Small intestine (tissue), 7 donors: ENCODE measurements around the gene FLT3. TPM values are rescaled to one million over a fixed set of nuclear protein-coding genes. Genes with fewer than 3 reads are reported as not detected.
A peak's percentile ranks its signal among the peaks of the same experiment; 100 is the strongest.

Source experiments
- DNase-seq, 2 donors: peaks; one replicate each; pipeline versions ENCODE4 v3.0.0 to v3.0.0-alpha.2; 2013
- FAIRE-seq: peaks from 2 replicates; lab custom pipeline; 2012; peaks lifted over from hg19 to GRCh38; lab: Jason Lieb, UNC
- H3K27ac ChIP-seq, 3 donors: one replicate each; pipeline ENCODE4 v1.5.1; 2013; ENCODE audit warnings: low read length in 2 of 3, mild to moderate bottlenecking in 2 of 3, control low read depth in 1 of 3, inconsistent platforms in 1 of 3, low read depth in 1 of 3, moderate library complexity in 1 of 3
- H3K27me3 ChIP-seq, 3 donors: one replicate each; pipeline ENCODE4 v1.6.1; 2013; ENCODE audit warnings: low read length in 3 of 3, inconsistent platforms in 1 of 3; ENCODE audit not compliant: control insufficient read depth in 3 of 3, insufficient read depth in 3 of 3
- H3K36me3 ChIP-seq, 3 donors: one replicate each; pipeline ENCODE4 v1.6.1; 2013; ENCODE audit warnings: low read length in 3 of 3, inconsistent platforms in 1 of 3, low read depth in 1 of 3, mild to moderate bottlenecking in 1 of 3, moderate library complexity in 1 of 3; ENCODE audit not compliant: control insufficient read depth in 3 of 3, insufficient read depth in 2 of 3
- H3K4me1 ChIP-seq, 3 donors: one replicate each; pipeline ENCODE4 v1.6.1; 2013; ENCODE audit warnings: low read length in 2 of 3, inconsistent platforms in 1 of 3, low read depth in 1 of 3, mild to moderate bottlenecking in 1 of 3, moderate library complexity in 1 of 3; ENCODE audit not compliant: control insufficient read depth in 3 of 3, insufficient read depth in 2 of 3
- H3K4me3 ChIP-seq, 3 donors: one replicate each; pipeline ENCODE4 v1.5.1; 2013; ENCODE audit warnings: low read length in 3 of 3, control low read depth in 1 of 3, inconsistent platforms in 1 of 3, low read depth in 1 of 3, mild to moderate bottlenecking in 1 of 3, moderate library complexity in 1 of 3
- H3K9me3 ChIP-seq, 2 donors: one replicate each; pipeline ENCODE4 v1.6.1; 2013; ENCODE audit warnings: low read depth in 1 of 2, low read length in 1 of 2; ENCODE audit not compliant: control insufficient read depth in 2 of 2, insufficient read depth in 1 of 2
- WGBS, 3 donors: extraction: QIAGEN DNeasy Blood & Tissue Kit; methylation state at CpG; one replicate each; pipeline ENCODE4 v1.1.7; 2013; 5-methylcytosine and 5-hydroxymethylcytosine counted together
- polyA plus RNA-seq, 4 donors: library from polyadenylated mRNA; stranded (reverse) in 3 of 4; unstranded in 1 of 4; fragments of 200-250 nt in 3 of 4; fragments of 120-200 nt in 1 of 4; gene quantifications; one replicate each; pipeline versions ENCODE4 v1.2.1 to v1.2.3, GENCODE V29; 2013
- donor health status: healthy with polysubstance abuse.
- donor health status: control.
- donor health status: control.
- donor health status: Bipolar disorder and iron deficiency.
- donor health status: healthy.

FLT3 gene
- polyA plus RNA-seq, 4 donors = 0.19 to 0.83 (median 0.27) TPM; not detected in 1

- no peaks in the 10 kb centered on the region for H3K4me1 ChIP-seq
These were observed 53.4 kb downstream of the FLT3 start for GRCh38 chr13:28046981-28047380.

DNA sequence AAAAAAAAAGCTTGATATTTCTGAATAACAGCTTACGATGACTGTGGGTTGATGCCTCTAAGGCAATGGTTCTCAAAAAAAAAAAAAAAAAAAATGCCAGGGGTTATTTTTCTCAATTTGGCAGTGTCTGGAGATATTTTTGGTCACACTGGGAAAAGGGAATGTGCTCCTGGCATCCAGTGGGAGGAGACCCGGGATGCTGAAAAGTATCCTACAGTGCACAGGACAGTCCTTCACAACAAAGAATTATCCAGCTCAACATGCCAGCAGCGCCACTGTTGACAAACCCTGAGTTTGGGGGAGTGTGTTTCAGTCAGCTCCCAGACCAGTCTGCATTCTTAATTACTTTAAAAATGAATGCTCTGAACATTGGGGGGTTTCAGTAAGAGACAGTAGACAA lies 54.5 kb downstream of the FLT3 start:
- WGBS, 3 donors = 68 to 77% (median 73%) methylated on average over 3 of the region's 3 CpGs
- FAIRE-seq (no peak), DNase-seq (no peak)
- H3K9me3 ChIP-seq = no peaks in the 10 kb centered on the region
- peaks cover 0 to 3% (median 0%) of the 10 kb centered on the region in 3 donors for H3K27me3 ChIP-seq
- H3K36me3 ChIP-seq = no peaks in the 10 kb centered on the region
- H3K4me1 ChIP-seq = no peaks in the 10 kb centered on the region
- no peak overlapping the region for H3K4me3 ChIP-seq
- no peak overlapping the region for H3K27ac ChIP-seq

More at GRCh38 chr13:28046981-28047380, 53.4 kb downstream of the FLT3 start:
- Histone ChIP-seq H3K27me3 (peaks cover 0 to 3% (median 0%) of the 10 kb centered on the region in 3 donors), H3K9me3 (no peaks in the 10 kb centered on the region), H3K36me3 (no peaks in the 10 kb centered on the region), H3K27ac (no peak overlapping the region), H3K4me3 (no peak overlapping the region)
- DNase-seq = no peak
- no peak for FAIRE-seq
- WGBS, 3 donors = 63 to 72% (median 68%) methylated on average over 4 of the region's 4 CpGs

DNA sequence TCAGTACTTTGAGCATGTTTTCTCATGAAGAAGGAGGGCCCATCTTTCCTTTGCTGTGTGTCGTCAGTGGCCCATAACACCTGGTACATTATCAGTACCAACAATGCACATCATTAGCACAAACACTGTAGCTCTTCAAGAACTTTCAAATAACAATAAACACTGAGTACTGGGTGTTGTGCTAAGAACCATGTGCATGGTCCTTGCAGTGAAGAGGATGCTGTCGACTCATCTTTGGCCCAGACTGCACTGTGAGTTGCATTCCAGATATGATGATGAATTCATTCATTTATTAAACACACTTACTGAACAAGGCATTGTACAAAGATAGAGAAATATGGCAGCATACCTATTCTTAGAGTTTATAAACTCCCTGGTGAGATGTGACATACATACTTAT lies 55.8 kb downstream of the FLT3 start:
- Histone ChIP-seq H3K4me3 (no peak overlapping the region), H3K9me3 (no peaks in the 10 kb centered on the region), H3K4me1 (no peaks in the 10 kb centered on the region), H3K27ac (no peak overlapping the region), H3K36me3 (no peaks in the 10 kb centered on the region), H3K27me3 (peaks cover 0 to 3% (median 0%) of the 10 kb centered on the region in 3 donors)
- FAIRE-seq = no peak
- DNase-seq = no peak
- 84 to 86% (median 86%) methylated on average over 2 of the region's 2 CpGs for WGBS, 3 donors

DNA sequence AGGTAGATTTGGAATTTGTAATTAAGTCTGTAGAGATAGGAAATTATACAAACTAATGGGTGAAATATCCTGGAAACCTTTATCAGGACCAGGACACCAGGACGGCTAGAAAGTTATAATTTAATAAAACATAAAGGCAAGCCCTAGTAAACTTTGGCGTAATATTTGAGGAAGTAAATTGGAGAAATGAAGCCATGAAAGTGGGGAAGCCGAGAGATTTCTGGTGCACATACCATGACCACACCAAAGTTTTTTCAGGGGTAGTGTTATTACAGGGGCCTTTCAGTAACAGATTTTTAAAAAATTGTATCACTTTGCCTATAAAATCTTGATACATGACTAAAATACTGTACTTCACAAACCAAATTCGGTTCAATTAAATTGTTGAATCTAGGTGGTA lies 57.2 kb downstream of the FLT3 start:
- H3K9me3 ChIP-seq = no peaks in the 10 kb centered on the region
- no peak for FAIRE-seq
- no peaks in the 10 kb centered on the region for H3K36me3 ChIP-seq
- DNase-seq = no peak
- H3K27ac ChIP-seq = no peak overlapping the region
- WGBS, 3 donors = 69 to 78% (median 70%) methylated on average over 4 of the region's 4 CpGs
- no peaks in the 10 kb centered on the region for H3K4me1 ChIP-seq
- no peak overlapping the region for H3K4me3 ChIP-seq
- H3K27me3 ChIP-seq = peaks cover 0 to 2% (median 0%) of the 10 kb centered on the region in 3 donors

DNA sequence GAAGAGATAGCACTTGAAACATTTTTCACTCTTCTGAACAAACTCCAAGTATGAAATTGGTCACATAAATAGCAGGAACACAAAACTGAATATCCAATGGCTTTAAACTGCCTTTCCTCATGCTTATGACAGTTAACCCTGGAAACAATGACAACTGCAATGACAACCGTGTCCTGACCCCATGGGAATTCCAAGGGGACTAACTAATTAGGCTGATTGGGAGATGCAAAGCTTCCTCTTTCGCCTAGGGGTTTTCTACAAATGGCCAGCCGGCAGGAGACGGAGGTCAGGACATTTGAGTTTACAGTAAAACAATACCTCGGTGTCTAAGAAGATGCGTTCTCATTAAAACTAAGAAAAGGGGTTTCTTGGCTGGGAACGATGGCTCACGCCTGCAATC lies 58.9 kb downstream of the FLT3 start:
- no peaks in the 10 kb centered on the region for H3K9me3 ChIP-seq

DNA sequence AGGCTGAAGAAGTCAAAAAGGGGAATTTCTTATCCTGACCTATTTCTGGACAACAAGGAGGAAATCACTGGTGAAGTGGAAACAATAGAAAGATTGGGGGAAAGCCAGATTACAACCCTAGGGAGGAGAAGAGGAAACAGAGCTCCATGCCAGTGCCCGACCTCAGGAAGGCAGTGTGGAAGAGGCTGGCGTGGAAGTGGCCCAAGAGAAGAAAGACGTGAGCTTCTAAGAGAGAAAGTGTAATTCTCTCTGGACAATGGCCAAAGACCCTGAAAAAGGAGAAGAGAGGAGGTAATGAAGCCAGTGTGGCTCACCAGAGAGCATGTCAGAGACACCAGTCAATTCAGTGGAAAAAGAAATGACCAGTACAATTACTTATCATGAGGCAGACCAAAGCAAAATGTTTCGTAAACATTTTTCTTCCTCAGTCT lies 59.3 kb downstream of the FLT3 start:
- Histone ChIP-seq H3K36me3 (no peaks in the 10 kb centered on the region), H3K9me3 (no peaks in the 10 kb centered on the region), H3K27ac (no peak overlapping the region), H3K4me3 (no peak overlapping the region), H3K4me1 (no peaks in the 10 kb centered on the region), H3K27me3 (peaks cover 0 to 2% (median 2%) of the 10 kb centered on the region in 3 donors)
- 56 to 78% (median 67%) methylated on average over 4 of the region's 4 CpGs for WGBS, 3 donors
- FAIRE-seq (no peak), DNase-seq (no peak)

More for the DNA sequence above, 58.9 kb downstream of the FLT3 start:
- Histone ChIP-seq H3K4me3 (no peak overlapping the region), H3K36me3 (no peaks in the 10 kb centered on the region), H3K27ac (no peak overlapping the region), H3K27me3 (peaks cover 0 to 2% (median 0%) of the 10 kb centered on the region in 3 donors), H3K4me1 (no peaks in the 10 kb centered on the region)
- DNase-seq (no peak), FAIRE-seq (no peak)
- WGBS, 3 donors = 75 to 83% (median 76%) methylated on average over 8 of the region's 8 CpGs

GRCh38 chr13:28037399-28037798 lies 63.0 kb downstream of the FLT3 start:
- Histone ChIP-seq H3K36me3 (no peaks in the 10 kb centered on the region), H3K27ac (no peak overlapping the region), H3K4me3 (no peak overlapping the region), H3K27me3 (peaks cover 0 to 5% (median 2%) of the 10 kb centered on the region in 3 donors), H3K9me3 (no peaks in the 10 kb centered on the region), H3K4me1 (no peaks in the 10 kb centered on the region)
- DNase-seq (no peak), FAIRE-seq (no peak)
- 76 to 79% (median 77%) methylated on average over 2 of the region's 2 CpGs for WGBS, 3 donors

DNA sequence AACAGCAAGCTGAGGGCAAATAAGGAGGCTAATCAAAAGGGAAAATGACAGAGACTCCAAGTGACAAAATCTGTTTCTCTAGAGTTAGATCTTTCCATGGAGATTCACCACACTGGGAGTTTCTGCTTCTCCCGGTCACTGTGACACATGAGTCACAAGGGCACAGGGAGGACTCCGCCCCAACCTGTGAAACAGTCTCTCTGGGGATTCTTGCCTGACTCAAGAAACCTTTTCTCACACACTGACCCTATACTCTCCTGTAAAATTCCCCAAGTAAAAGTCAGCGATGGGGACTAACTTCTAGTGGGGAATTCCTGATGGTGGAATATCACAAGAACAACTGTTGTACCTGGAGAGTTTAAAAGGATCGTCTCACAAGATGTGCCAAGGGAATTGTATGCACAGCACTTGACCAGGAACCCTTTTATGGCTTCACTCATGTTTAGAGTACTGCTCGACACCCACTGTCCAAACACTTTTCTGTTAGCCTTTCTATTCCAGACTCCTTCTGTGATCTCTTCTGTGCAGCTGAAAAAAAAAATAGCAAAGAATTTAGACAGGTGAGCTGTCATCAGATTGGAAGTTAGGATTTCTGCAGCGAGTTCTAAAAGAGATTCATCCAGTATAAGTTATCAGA lies 65.1 kb downstream of the FLT3 start:
- peaks cover 0 to 5% (median 2%) of the 10 kb centered on the region in 3 donors for H3K27me3 ChIP-seq
- H3K36me3 ChIP-seq = no peaks in the 10 kb centered on the region
- H3K9me3 ChIP-seq = no peaks in the 10 kb centered on the region
- FAIRE-seq (no peak), DNase-seq (peak; percentile 38 to 55)
- no peak overlapping the region for H3K4me3 ChIP-seq
- WGBS, 3 donors = 31 to 55% (median 35%) methylated on average over 6 of the region's 6 CpGs
- H3K4me1 ChIP-seq = no peaks in the 10 kb centered on the region
- no peak overlapping the region for H3K27ac ChIP-seq
